BJ (cell line): ENCODE results near the gene FRZB. TPM values are rescaled to one million over a fixed set of nuclear protein-coding genes. Genes with fewer than 3 reads are reported as not detected.

Experiments used
- CTCF ChIA-PET: fragments of 350-600 bp; formaldehyde crosslinking; extraction: SDS; loops from one replicate; lab custom pipeline; 2021; ENCODE audit warnings: antibody characterized with exemption, inconsistent platforms; lab: Yijun Ruan, JAX
- POLR2A ChIA-PET: fragments of 300-600 bp; sonication (Branson Sonifier 250); formaldehyde crosslinking; extraction: SDS; loops from one replicate; lab custom pipeline; 2021; ENCODE audit warnings: antibody characterized with exemption; lab: Charles Lee
- DNase-seq: peaks from one replicate; pipeline ENCODE4 v3.0.0-alpha.2; 2011; ENCODE audit warnings: low read depth
- H3K27me3 ChIP-seq: 2 replicates; pipeline ENCODE4 v1.6.0; 2011; ENCODE audit warnings: low read length; ENCODE audit not compliant: control insufficient read depth, insufficient read depth
- H3K36me3 ChIP-seq: 2 replicates; pipeline ENCODE4 v1.5.1; 2011; ENCODE audit warnings: low read length; ENCODE audit not compliant: control insufficient read depth, insufficient read depth
- H3K4me3 ChIP-seq: 2 replicates; pipeline ENCODE4 v1.5.1; 2011; ENCODE audit warnings: low read depth, mild to moderate bottlenecking, control low read depth, low read length
- polyA plus RNA-seq: library from polyadenylated mRNA; depleted of rRNA; stranded (reverse); fragments of >200 nt; gene quantifications from 2 replicates; pipeline ENCODE4 v1.2.3, GENCODE V29; 2011
- TF ChIP-seq, protein P1 (sequence below): IDR thresholded peaks from 2 replicates; pipeline ENCODE4 v1.5.1; 2011; ENCODE audit warnings: low read depth, mild to moderate bottlenecking, control low read depth, inconsistent platforms, low read length, moderate library complexity; ENCODE audit not compliant: insufficient read depth

FRZB gene
- polyA plus RNA-seq, 1 experiment: 0.28 TPM

DNA sequence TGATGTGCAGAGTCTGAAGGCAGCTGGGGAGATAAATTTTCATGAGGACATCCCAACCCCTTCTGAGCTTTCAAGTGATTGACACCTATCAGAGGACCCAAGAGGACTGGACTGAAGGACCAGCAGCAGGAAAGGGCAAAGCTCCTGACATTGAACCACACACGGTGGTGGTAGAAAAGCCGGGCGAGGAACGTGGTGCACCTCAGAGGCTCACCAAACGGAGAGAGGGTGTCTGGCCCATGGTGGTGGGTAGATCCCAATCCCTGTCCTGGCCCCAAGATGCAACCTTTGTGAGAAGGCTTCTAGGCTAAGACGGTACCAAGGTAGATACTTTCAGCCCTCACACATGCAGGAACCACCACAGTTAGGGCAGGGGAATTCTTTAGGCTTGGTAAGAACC, 52.1 kb downstream of the FRZB start:
- H3K4me3 ChIP-seq: no peak overlapping the region
- TF ChIP-seq, protein P1, sequence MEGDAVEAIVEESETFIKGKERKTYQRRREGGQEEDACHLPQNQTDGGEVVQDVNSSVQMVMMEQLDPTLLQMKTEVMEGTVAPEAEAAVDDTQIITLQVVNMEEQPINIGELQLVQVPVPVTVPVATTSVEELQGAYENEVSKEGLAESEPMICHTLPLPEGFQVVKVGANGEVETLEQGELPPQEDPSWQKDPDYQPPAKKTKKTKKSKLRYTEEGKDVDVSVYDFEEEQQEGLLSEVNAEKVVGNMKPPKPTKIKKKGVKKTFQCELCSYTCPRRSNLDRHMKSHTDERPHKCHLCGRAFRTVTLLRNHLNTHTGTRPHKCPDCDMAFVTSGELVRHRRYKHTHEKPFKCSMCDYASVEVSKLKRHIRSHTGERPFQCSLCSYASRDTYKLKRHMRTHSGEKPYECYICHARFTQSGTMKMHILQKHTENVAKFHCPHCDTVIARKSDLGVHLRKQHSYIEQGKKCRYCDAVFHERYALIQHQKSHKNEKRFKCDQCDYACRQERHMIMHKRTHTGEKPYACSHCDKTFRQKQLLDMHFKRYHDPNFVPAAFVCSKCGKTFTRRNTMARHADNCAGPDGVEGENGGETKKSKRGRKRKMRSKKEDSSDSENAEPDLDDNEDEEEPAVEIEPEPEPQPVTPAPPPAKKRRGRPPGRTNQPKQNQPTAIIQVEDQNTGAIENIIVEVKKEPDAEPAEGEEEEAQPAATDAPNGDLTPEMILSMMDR: no peak
- no peak for DNase-seq
- H3K27me3 ChIP-seq: peaks cover 5% of the 10 kb centered on the region
- CTCF ChIA-PET: no interaction called here
- H3K36me3 ChIP-seq: no peaks in the 10 kb centered on the region
- POLR2A ChIA-PET: no interaction called here

DNA sequence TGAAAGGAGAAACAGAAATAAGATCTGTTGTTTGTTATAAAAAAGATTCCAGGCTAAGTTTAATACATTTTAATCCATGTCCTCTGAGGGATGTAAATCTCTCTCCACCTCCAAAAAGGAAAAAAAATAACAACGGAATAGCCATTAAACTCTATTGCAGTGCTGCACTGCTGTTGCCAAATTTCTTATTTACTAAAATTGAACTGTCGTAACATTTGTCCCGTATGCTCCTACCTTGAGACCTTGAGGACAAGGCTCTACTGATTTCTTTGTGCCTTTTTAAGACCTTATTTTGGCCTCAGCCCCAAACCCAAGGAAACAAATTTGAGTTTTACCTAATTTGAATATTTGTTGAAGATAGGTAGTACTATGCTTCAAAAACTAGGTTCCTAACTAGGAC, 56.4 kb downstream of the FRZB start:
- Histone ChIP-seq H3K4me3 (no peak overlapping the region), H3K36me3 (no peaks in the 10 kb centered on the region), H3K27me3 (peaks cover 5% of the 10 kb centered on the region)
- DNase-seq: no peak
- POLR2A ChIA-PET: no interaction called here
- CTCF ChIA-PET: no interaction called here
- TF ChIP-seq, protein P1: no peak

DNA sequence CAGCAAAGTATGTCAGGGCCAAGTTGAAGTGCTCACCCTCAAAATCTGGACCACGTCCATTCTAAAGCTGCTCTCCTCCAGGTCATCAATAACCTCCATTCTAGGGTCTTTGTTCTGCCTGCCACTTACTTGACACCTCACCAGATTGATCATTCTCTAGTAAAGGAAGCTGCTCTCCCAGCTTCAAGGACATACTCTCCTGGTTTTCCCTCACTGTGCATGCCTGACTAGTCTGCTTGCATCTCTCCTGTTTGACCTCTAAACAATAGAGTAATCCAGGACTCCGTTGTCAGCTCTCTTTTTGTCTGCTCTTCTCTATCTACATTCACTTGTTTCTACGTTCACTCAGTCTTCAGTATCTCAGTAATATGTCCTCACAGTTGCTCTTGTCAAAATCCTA, 59.1 kb downstream of the FRZB start:
- CTCF ChIA-PET: no interaction called here
- no peak overlapping the region for H3K4me3 ChIP-seq
- POLR2A ChIA-PET: no interaction called here
- no peaks in the 10 kb centered on the region for H3K36me3 ChIP-seq
- TF ChIP-seq, protein P1: no peak
- H3K27me3 ChIP-seq: peaks cover 3% of the 10 kb centered on the region
- no peak for DNase-seq

DNA sequence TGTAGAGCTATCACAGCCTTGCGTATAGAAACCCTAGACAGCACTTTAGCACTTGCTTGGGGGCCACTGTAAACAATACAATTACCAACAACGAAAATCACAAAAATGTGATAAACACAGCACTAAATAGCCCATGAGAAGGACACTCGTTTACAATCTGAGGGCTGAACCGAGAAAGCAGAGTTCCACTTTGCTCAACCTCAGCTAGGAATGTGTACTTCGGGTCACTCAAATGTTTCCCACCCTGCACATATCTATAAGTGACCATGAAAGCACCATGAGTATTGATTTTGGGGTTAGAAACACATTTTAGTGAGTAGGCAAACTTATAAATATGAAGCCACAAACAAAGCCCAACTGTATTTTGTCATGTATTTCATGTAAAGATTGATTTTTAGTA, 62.3 kb downstream of the FRZB start:
- CTCF ChIA-PET: interaction anchor here (1.0 to 1.3 kb wide), 2 partner anchors 14 to 19 kb away, joined by 3 to 4 read pairs; no protein-coding TSS in a partner anchor
- TF ChIP-seq, protein P1: no peak
- Histone ChIP-seq H3K36me3 (no peaks in the 10 kb centered on the region), H3K4me3 (no peak overlapping the region), H3K27me3 (peaks cover 5% of the 10 kb centered on the region)
- POLR2A ChIA-PET: interaction anchor here (0.6 kb wide), 1 partner anchor 30 kb away, joined by 3 read pairs; no protein-coding TSS in a partner anchor
- DNase-seq: no peak

GRCh38 chr2:182798736-182799135, 67.7 kb downstream of the FRZB start:
- TF ChIP-seq, protein P1: no peak
- POLR2A ChIA-PET: no interaction called here
- no peak overlapping the region for H3K4me3 ChIP-seq
- H3K27me3 ChIP-seq: peaks cover 5% of the 10 kb centered on the region
- no peak for DNase-seq
- no peaks in the 10 kb centered on the region for H3K36me3 ChIP-seq
- CTCF ChIA-PET: no interaction called here
